HG02970 (cell line): Measurements from ENCODE around the gene MME.

Experiments
- ATAC-seq: cut with Tn5 transposase; IDR thresholded peaks from one replicate; pipeline ENCODE4 v1.9.1; 2021; ENCODE audit warnings: mild to moderate bottlenecking, moderate library complexity, moderate number of reproducible peaks; ENCODE audit not compliant: unreplicated experiment, low FRiP score

Gene MME

DNA sequence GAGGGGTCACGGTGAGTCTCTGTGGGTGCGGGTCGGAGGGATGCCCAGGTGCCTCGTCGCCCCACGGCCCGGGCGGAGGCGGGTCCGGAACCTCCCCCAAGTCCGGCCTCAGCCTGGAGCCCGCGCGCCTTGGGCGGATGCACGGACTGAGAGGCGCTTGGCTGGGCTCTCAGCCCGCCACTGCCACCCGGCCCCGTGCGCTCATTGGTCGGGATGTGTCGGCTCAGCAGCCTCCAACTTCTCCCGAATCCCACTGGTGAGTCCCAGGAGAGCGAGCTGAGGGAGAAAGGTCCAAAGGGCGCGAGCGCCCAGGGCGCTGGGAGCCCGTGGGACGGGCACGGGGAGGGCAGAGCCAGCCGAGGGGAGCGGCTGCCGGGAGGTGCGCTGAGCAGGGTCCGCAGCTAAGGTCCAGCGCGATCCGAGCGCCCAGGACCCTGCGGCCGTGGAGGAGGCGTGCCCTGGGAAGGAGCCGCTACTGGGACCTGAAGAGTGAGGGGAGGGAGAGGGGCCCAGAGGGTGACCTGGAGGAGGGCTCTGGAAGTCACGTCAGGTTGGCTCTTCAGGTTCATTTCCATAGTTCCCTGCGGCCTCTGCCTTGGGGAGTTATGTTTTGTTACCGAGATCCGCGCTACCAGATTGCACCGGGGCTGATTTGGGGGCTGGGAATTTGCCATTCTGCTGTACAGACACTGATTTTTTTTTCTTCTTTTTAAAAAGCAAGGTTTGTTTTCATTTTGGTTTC is at the start of gene MME:
Gene MME, plus strand, starts transcription at position 574 of the 742 bp plus-strand sequence. CDS start 3,849 bp downstream, outside the sequence.
- ATAC-seq: no peak

DNA sequence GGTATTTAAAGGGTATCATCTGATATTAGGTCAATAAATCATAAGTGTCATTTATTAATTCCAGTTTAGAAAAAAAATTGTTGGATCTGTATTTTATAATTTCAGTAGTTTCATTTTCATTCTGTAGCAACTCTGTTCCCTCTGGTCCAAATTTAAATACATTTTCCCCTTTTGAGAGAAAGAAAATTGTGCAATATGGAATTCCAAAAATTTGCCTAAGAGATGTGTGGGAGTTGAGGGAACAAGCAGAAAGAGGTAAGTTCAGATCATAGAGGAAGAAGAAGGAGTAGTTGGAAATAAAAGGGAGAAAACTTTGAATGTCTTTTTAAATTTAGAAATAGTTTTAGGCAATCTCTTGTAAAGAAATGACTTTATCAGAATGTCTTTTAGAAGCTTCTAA is 48.9 kb upstream of the MME start:
- no peak for ATAC-seq

- ATAC-seq: no peak
Measured at GRCh38 chr3:155032918-155033317, 47.2 kb upstream of the MME start.

DNA sequence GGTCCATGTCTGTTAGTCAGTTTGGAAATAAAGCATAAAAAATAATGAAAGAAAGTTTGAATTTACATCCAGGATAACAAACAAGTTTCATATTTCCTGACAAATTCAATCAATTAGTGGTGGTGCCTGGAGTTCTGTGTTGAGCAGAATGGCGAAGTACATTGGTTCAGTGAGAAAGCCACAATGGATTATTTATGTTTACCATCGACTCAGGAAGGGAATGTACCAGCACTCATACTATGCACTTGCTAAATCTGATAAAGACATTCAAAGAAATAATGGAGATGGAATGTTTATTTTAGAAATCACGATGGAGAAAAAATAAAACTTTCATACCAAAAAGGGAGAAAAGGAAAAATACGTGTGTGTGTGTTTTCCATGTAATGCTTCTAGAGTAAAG is 45.3 kb upstream of the MME start:
- no peak for ATAC-seq

- ATAC-seq: no peak
Measured at GRCh38 chr3:155035553-155035952, 44.6 kb upstream of the MME start.

DNA sequence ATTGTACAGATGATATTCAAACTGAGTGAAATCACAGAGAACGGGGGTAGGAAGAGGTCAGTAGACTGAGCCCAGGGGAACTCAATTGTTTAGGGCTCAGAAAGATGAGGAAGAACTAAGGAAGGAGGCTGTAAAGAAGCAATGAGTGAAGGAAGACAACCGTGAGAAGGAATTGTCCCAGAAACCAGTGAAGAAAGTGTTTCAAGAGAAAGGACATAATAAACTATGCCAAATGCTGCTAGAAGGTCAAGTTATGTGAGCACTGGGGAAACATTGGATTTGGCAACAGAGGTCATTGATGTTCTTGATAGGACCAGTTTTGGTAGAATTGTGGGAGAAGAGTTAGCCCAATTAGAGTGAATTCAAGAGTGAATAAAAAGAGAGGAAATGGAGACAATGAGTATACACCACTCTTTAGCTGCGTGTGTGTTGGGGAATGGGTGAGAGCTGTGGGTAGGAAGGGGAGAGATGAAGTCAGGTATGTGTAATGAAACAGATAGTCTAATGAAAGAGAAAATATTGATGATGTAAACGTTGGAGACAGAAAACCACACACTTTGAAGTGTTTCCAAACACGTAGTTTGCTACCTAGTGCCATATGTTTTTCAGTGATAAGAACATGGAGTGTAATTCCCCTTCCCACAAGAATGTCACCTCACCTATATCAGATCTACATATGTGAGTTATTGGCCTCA is 42.5 kb upstream of the MME start:
- no peak for ATAC-seq

- no peak for ATAC-seq
Measured at GRCh38 chr3:155038203-155038554, 41.9 kb upstream of the MME start.

DNA sequence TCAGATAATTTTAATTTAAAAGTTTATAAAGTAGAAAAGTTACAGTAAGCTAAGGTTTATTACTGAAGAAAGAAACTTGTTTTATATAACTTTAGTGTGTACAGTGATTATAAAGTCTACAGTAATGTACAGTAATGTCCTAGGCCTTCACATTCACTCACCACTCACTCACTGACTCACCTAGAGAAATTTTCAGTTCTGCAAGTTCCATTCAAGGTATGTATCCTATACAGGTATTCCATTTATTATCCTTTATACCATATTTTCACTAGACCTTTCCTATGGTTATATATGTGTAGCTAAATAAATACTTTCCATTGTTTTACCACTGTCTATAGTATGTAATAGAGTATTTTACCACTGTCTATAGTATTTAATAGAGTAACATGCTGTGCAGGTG is 33.2 kb upstream of the MME start:
- ATAC-seq: no peak

- no peak for ATAC-seq
Measured at GRCh38 chr3:155047672-155048071, 32.4 kb upstream of the MME start.

GRCh38 chr3:155049959-155050358 is 30.2 kb upstream of the MME start:
- no peak for ATAC-seq

- ATAC-seq: no peak
Measured at GRCh38 chr3:155052470-155052869, 27.6 kb upstream of the MME start.

GRCh38 chr3:155053756-155054155 is 26.4 kb upstream of the MME start:
- no peak for ATAC-seq

DNA sequence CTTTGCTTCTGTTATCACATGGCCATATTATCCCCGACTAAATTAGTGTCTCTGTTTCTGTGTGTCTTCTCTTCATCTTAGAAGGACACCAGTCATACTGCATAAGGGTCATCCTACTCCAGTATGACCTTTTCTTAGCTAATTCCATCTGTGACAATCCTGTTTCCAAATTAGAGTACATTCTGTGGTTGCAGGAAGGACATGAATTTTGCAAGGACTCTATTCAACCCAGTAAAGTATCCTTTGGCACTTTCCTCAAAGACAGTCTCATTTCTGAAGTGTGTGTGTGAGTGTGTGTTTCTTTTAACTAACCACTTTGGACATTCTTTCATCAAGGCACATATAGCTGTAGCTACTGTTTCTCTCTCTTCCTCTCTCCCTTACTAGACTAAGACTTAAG is 15.2 kb upstream of the MME start:
- no peak for ATAC-seq

GRCh38 chr3:155065537-155065936 is 14.6 kb upstream of the MME start:
- ATAC-seq: no peak

DNA sequence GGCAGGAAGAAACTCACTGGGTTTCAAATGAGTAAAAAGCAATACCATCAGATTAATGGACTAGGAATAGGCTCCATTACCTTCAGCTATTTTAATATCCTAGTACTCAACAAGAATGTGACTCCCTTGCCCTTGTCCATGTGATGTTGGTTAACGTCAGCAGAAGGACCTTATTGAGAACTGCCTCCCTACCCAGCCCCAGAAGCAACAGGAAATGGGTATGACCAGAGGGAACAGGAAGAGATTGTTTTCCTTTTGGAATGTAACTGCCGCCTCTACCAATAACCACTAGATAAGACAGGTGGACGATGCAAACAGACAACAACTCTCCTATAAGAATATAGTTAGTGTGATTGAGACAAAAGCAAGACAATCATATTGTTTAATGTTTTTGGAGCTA is 10.4 kb upstream of the MME start:
- no peak for ATAC-seq

- ATAC-seq: no peak
Measured at GRCh38 chr3:155070316-155070715, 9.8 kb upstream of the MME start.

- ATAC-seq: no peak
Measured at GRCh38 chr3:155070932-155071387, 9.2 kb upstream of the MME start.

DNA sequence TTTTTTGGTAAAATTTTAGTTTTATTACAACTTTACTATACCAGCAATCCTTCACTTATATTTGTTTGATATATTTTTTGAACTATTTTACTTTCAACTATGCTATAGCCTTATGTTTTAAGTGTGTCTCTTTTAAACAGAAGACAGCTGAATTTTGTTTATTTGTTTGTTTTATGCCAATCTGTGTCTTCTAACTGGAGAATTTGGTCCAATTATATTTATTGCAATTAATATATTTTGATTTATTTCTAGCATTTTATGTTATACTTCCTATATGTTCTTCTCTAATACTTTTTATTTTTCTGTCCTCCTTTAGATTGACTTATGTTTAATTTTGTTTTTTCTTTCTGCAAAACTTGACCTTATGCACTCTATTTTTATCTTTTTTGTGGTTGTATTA is 4.9 kb upstream of the MME start:
- ATAC-seq: no peak

DNA sequence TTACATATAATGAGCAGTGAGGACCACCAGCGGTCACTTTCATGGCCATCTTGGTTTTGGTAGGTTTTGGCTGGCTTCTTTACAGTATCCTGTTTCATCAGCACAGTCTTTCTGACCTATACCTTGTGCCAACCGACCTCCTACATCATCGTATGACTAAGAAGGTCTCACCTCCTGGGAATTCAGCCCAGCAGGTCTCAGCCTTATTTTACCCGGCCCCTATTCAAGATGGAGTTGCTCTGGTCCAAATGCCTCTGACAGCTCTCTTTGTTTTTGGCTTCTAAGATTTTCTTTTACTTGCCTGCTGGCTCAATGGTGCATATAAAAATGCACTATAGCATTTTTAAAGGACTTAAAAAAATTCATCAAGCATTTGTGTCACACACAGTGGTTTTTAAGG is 3.2 kb upstream of the MME start:
- no peak for ATAC-seq

DNA sequence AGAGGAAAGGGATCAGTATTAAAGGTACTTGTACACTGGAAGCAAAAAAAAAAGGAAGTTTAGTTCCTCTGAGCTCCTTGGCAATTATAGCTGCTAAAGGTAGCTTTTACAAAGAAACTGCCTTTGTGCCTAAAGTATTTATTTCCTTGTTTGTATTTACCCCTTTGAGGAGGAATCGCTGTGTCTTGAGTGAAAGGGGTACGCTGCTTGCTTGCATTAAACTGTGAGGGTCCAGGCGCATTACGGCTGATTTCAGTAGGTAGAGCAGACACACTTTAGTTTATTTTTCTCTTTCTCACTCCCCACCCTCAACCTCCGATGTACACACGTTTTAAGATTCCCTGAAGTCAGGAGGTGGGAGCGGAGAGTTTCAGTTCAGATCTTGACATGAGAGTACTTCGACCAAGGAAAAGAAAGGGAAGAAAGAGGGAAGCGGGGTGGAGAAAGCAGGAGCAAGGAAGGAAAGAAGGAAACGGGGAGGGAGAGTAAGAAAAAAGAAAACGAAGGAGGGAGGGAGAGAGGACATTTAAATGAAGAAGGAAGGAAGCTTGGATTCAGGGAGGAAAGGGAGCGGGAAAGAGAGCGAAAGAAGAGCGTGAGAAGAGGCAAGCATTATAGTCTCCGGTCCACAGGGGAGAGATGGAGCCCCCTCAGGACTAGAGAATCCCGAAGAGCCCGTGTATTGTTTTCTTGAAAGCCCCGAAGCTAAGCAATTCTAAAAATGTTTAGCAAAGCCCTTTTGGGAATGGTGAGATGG is 1.2 kb upstream of the MME start:
- no peak for ATAC-seq

DNA sequence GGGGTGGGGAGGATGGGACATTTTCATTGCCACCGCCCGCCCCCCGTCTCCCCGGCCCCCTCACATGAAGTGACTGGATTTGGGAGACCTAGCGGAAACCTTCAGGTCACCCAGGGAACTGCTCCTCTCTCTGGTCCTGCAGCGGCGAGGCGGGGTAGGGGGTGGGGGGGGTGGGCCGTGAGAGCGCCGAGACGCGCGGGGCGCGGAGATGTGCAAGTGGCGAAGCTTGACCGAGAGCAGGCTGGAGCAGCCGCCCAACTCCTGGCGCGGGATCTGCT is 712 bp upstream of the MME start:
- no peak for ATAC-seq

GRCh38 chr3:155080692-155081091 is 573 bp downstream of the MME start:
- no peak for ATAC-seq
